HEK293T (cell line): ENCODE measurements around the gene DOCK10.

ENCODE experiments used
- CTBP1 ChIP-seq: fragments of 450-650 bp; IDR thresholded peaks from 2 replicates; pipeline ENCODE4 v1.6.1; 2016; ENCODE audit warnings: borderline replicate concordance
- SUZ12 ChIP-seq: fragments of 450-650 bp; IDR thresholded peaks from 2 replicates; pipeline ENCODE4 v1.6.1; 2016; ENCODE audit warnings: mild to moderate bottlenecking

DNA sequence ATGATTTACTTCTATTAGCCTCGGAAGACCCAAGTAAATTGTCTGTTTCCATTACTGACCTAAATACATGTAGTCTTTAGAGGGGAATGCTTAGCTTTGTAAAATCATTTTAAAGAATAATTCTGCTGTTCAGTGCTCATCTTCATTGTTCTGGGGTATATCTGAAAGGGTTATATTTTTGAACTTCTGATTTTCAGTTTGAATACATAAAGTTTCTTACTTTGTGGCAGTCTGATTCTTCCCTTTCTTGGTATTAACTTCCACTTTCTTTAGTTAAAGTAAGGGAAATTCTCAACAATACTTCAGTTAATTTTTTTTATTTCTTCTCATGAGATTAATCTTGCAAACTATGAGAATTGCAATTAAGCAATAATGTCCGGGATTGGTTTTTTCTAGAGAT is 148.4 kb downstream of the DOCK10 start:
- no peak for TF ChIP-seq SUZ12
- no peak for TF ChIP-seq CTBP1
